Kidney (tissue), 14 donors: Measurements from ENCODE around the gene DUSP8. TPM values are rescaled to one million over a fixed set of nuclear protein-coding genes. Genes with fewer than 3 reads are reported as not detected.
"Not testable (repeated sequence)": the region's sequence is repeated elsewhere in the genome, so short reads cannot be mapped to it uniquely, and the experiment has no call there.

Source experiments
- DNase-seq, 5 donors: peaks; one replicate each; pipeline ENCODE4 v3.0.0-alpha.2; 2013 to 2020
- FAIRE-seq: peaks from 2 replicates; lab custom pipeline; 2012; peaks lifted over from hg19 to GRCh38; lab: Jason Lieb, UNC
- H3K27ac ChIP-seq, 2 donors: one replicate each; pipeline ENCODE4 v1.7.0; 2013; ENCODE audit warnings: low read depth in 2 of 2, low read length in 2 of 2, inconsistent platforms in 1 of 2
- H3K27me3 ChIP-seq: one replicate; pipeline ENCODE4 v1.7.1; 2013; ENCODE audit warnings: low read length, inconsistent platforms; ENCODE audit not compliant: control insufficient read depth, insufficient read depth
- H3K36me3 ChIP-seq, 3 donors: one replicate each; pipeline versions ENCODE4 v1.7.0 to v1.7.1; 2013; ENCODE audit warnings: low read length in 3 of 3, control low read depth in 1 of 3, inconsistent platforms in 1 of 3; ENCODE audit not compliant: insufficient read depth in 3 of 3, control insufficient read depth in 2 of 3
- H3K4me1 ChIP-seq, 3 donors: one replicate each; pipeline versions ENCODE4 v1.7.0 to v1.7.1; 2013; ENCODE audit warnings: low read length in 3 of 3, inconsistent platforms in 1 of 3, low read depth in 1 of 3; ENCODE audit not compliant: control insufficient read depth in 2 of 3, insufficient read depth in 2 of 3
- H3K4me3 ChIP-seq, 3 donors: one replicate each; pipeline versions ENCODE4 v1.7.0 to v1.8.1; 2013; ENCODE audit warnings: low read length in 3 of 3, control low read depth in 1 of 3, inconsistent platforms in 1 of 3
- H3K9ac ChIP-seq, 3 donors: one replicate each; pipeline versions ENCODE4 v1.7.0 to v1.7.1; 2013; ENCODE audit warnings: low read length in 3 of 3, control low read depth in 1 of 3, inconsistent platforms in 1 of 3
- H3K9me3 ChIP-seq, 3 donors: one replicate each; pipeline versions ENCODE4 v1.7.0 to v1.7.1; 2013; ENCODE audit warnings: low read length in 3 of 3, control low read depth in 1 of 3, inconsistent platforms in 1 of 3; ENCODE audit not compliant: control insufficient read depth in 2 of 3, insufficient read depth in 1 of 3
- intact Hi-C: fragments of 100-400 bp; cut with DNase I; formaldehyde crosslinking; loops from one replicate; pipeline ENCODE4 v1.11.1; 2022
- polyA plus RNA-seq: library from polyadenylated mRNA; stranded (reverse); fragments of 350-450 nt; fragmentation: Illumina TruSeq; extraction: RNeasy Lipid Tissue Mini Kit (QIAGEN cat#74804); gene quantifications from one replicate; pipeline ENCODE4 v1.2.3, GENCODE V29; 2014; ENCODE audit warnings: low read depth, low replicate concordance; ENCODE audit not compliant: insufficient read depth
- total RNA-seq: library from RNA; stranded (reverse); fragmentation: NEBNext Ultra II Directional; extraction: Animal tissue kit (Norgen Biotek cat#: 25700); gene quantifications from one replicate; pipeline ENCODE4 v1.2.1, GENCODE V29; 2021
- TF ChIP-seq, protein P1 (sequence below): IDR thresholded peaks from 3 replicates; pipeline ENCODE4 v1.5.1; 2012; ENCODE audit warnings: mild to moderate bottlenecking, moderate library complexity, borderline replicate concordance; ENCODE audit not compliant: insufficient read depth; ENCODE audit errors: extremely low read depth
- donor health status: control.
- donor health status: control.
- donor health status: control.
- donor health status: control.
- donor health status: control.
- donor health status: DM: yes; HTN: yes; CAD: no.
- donor health status: Normal renal cell carcinoma (clear cell type).

Gene DUSP8
- total and polyA plus RNA-seq, 2 donors from 2014 or later: 1.9 to 9.1 TPM

DNA sequence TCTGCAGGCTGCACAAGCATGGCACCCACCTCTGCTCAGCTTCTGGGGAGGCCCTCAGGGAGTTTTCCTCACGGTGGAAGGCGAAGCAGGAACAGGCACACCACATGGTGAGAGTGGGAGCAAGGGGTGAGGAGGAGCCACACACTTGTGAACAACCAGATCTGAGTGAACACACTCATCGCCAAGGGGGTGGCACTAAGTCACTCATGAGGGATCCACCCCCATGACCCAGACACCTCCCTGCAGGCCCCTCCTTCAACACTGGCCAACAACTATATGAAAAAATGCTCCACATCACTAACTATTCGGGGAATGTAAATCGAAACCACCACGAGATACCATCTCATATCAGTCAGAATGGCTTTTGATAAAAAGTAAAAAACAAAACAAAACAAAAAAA is 26.7 kb upstream of the DUSP8 start:
- intact Hi-C loops: no loop called here
- peaks cover 0 to 2% (median 0%) of the 10 kb centered on the region in 3 donors for H3K4me1 ChIP-seq
- no peak overlapping the region for H3K4me3 ChIP-seq
- no peaks in the 10 kb centered on the region for H3K27me3 ChIP-seq
- H3K27ac ChIP-seq: no peak overlapping the region
- no peak overlapping the region for H3K9ac ChIP-seq
- TF ChIP-seq, protein P1, sequence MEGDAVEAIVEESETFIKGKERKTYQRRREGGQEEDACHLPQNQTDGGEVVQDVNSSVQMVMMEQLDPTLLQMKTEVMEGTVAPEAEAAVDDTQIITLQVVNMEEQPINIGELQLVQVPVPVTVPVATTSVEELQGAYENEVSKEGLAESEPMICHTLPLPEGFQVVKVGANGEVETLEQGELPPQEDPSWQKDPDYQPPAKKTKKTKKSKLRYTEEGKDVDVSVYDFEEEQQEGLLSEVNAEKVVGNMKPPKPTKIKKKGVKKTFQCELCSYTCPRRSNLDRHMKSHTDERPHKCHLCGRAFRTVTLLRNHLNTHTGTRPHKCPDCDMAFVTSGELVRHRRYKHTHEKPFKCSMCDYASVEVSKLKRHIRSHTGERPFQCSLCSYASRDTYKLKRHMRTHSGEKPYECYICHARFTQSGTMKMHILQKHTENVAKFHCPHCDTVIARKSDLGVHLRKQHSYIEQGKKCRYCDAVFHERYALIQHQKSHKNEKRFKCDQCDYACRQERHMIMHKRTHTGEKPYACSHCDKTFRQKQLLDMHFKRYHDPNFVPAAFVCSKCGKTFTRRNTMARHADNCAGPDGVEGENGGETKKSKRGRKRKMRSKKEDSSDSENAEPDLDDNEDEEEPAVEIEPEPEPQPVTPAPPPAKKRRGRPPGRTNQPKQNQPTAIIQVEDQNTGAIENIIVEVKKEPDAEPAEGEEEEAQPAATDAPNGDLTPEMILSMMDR: no peak
- DNase-seq: peak in 1 of 5 donors; percentile 11
- H3K36me3 ChIP-seq: no peaks in the 10 kb centered on the region
- no peaks in the 10 kb centered on the region for H3K9me3 ChIP-seq
- no peak for FAIRE-seq

DNA sequence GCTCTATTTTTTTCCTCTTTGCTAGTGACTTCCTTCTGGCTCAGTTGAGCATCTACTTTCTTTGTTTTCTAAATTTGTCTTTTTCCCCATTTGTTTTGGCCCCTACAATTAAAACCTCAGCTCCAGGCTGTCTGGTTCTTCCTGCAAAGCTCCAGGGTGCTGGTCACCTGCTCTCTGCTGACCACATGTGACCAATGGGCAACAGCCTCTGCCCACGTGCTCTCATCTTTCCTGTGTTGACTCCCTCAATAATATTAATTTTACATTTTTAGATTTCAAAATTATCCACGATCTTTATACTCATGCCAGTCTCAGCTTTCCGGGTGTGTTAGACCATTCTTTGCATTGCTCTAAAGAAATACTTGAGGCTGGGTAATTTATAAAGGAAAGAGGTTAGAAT is 26.3 kb upstream of the DUSP8 start:
- H3K4me3 ChIP-seq, H3K27ac ChIP-seq, H3K36me3 ChIP-seq, H3K9me3 ChIP-seq, H3K4me1 ChIP-seq, H3K9ac ChIP-seq, intact Hi-C loops, H3K27me3 ChIP-seq, FAIRE-seq, DNase-seq: not testable (repeated sequence)

DNA sequence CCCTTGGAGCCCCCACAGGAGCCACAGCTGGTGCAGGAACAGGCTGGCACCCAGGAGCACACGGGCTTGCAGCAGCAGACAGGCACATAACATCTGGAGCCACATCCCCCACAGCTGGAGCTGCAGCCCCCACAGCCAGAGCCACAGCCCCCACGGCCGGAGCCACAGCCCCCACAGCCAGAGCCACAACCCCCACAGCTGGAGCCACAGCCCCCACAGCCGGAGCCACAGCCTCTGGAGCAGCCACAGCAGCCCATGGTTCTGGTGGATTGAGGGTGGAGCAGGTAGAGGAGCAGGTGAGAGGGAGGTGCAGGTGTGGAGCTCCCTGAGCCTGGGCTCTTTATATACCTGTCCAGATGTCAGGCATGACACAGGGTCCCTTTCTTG is 25.9 kb upstream of the DUSP8 start, which contains the start of gene KRTAP5-2:
Gene KRTAP5-2 (minus strand): TSS at position 301 of the 387 bp plus-strand sequence. CDS start 44 bp downstream, at position 257.
- peaks cover 0 to 2% (median 0%) of the 10 kb centered on the region in 3 donors for H3K4me1 ChIP-seq
- H3K9ac ChIP-seq: no peak within 1 kb of the TSS
- H3K27ac ChIP-seq: no peak within 1 kb of the TSS
- FAIRE-seq (no peak), DNase-seq (peak in 1 of 5 donors; percentile 45)
- intact Hi-C loops: no loop called here
- TF ChIP-seq, protein P1: no peak
- no peaks in the 10 kb centered on the region for H3K36me3 ChIP-seq
- no peaks in the 10 kb centered on the region for H3K27me3 ChIP-seq
- no peak within 1 kb of the TSS for H3K4me3 ChIP-seq
- H3K9me3 ChIP-seq: no peaks in the 10 kb centered on the region

DNA sequence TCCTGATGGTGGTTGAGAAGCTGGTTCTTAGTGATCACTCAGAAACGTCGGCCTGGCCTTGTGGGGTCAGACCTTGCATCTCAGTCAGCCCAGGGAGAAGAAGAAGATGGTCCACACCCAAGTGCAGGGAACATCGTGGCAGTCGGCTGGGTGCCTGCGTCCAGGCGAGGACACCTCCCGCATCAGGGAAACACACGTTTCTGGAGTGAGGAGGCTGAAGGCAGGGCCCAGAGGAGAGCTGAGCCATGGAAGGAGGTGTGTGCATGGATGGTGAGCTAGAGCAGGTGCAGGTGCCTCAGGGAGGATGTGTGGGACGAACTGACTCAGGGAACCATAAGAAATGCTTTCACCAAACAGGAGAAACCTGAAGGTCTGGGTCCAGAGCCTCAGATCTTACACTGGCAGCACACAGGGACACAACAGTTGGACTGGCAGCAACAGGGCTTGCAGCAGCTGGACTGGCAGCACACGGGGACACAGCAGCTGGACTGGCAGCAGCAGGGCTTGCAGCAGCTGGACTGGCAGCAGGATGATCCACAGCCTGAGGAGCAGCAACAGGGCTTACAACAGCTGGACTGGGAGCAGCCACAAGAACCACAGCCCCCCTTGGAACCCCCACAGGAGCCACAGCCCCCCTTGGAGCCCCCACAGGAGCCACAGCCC is 25.4 kb upstream of the DUSP8 start:
- TF ChIP-seq, protein P1: no peak
- H3K4me1 ChIP-seq: peaks cover 0 to 2% (median 0%) of the 10 kb centered on the region in 3 donors
- intact Hi-C loops: no loop called here
- H3K9me3 ChIP-seq: no peaks in the 10 kb centered on the region
- H3K27ac ChIP-seq: no peak overlapping the region
- H3K27me3 ChIP-seq: no peaks in the 10 kb centered on the region
- H3K36me3 ChIP-seq: no peaks in the 10 kb centered on the region
- DNase-seq: peak in 1 of 5 donors; percentile 43
- H3K9ac ChIP-seq: no peak overlapping the region
- H3K4me3 ChIP-seq: no peak overlapping the region
- no peak for FAIRE-seq

DNA sequence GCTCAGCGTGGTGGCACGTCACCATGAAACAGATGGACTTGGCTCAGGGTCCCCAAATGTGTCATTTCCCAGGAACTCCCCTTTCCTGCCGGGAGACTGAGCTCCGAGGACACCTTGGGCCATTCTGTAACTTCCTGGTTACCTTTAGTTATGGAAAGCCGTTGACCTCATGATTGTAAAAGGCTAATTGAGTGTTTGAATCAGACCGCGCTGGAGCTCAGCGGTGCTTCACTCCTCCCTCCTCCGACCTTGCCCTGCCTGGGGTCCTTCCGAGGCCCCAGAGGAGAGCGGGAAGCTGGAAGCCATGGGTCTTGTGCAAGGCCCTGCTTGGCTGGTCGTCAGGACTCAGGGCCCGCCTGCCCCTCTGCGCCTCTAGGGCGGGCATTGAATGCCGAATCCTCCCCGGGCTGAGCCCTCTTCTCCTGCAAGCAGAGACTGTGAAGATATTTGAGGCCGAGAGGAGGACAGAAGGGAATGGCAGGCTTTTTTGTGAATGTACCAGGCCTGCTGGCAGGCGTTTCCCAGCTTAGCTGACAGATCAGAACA is 24.6 kb upstream of the DUSP8 start:
- not testable (repeated sequence) for FAIRE-seq, H3K9ac ChIP-seq

DNA sequence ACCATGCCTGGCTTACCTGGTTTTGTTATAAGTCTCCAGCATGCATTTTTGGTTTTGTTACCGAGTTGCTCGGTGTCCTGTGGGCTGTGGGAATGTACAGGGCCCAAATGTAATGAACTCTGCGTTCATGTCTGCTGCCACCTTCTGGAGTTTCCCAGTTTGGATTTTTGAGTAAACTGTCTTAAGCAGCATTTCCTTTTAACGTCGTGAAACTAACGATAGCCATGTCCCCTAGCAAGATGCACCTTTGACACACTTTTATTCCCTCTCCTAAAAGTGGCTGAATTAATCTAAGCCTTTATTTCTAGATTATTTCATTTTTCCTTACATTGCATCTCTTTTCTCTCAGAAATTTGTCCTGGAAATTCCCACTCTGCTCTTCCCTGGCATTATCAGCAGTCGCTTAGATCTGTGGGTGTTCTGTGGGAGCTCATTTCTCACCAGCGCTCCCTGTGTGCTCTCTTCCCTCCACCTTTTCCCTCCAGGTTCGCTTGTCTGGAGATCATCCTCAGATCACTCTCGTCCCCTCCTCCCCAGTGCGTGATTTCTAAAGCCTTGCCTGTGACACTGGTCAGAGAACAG is 24.0 kb upstream of the DUSP8 start:
- intact Hi-C loops, FAIRE-seq, H3K36me3 ChIP-seq, H3K9me3 ChIP-seq, H3K4me3 ChIP-seq, H3K4me1 ChIP-seq, H3K27ac ChIP-seq, H3K9ac ChIP-seq, H3K27me3 ChIP-seq: not testable (repeated sequence)
- DNase-seq: peak in 3 of 5 donors; percentile 21 to 42 (median 29)

More for the DNA sequence above, 24.6 kb upstream of the DUSP8 start:
- H3K27me3 ChIP-seq, H3K9me3 ChIP-seq, H3K4me1 ChIP-seq, H3K36me3 ChIP-seq, intact Hi-C loops, H3K4me3 ChIP-seq, H3K27ac ChIP-seq: not testable (repeated sequence)
- peak in 1 of 5 donors; percentile 37 for DNase-seq
